ENCODE data around the gene DIAPH2.

DNA sequence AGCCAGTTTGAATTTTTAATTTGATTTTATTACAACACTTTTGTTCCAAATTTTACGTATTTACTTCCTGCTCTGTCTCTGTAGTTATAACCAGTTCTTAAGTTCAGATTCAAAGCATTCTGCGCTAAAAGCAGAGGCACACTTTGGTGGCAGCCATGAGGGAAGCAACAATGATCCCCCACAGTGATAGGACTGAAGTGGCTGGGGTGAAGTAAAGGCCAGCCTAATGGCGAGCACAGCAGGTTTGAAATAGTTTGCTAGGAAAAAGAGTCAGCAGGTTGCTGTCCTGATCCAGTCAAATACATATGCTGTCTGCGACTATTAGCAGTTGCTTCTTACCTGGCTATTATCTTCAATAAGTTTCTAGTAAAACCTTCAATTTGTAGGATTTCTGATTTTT is 375.4 kb downstream of the DIAPH2 start:
- TF ChIP-seq POLR2A (IDR thresholded peaks at IDR 0.05; ENCODE audit: low read depth, low read length) (no peak), POLR2AphosphoS5 (IDR thresholded peaks at IDR 0.05; ENCODE audit: low read depth, low read length) (no peak)

All from GM12892 (cell line).